MM.1S (cell line): ENCODE data around the gene PSMD11.

Experiments used
- DNase-seq: peaks from one replicate; pipeline ENCODE4 v3.0.0-alpha.2; 2015
- H2AFZ ChIP-seq: fragments of 300-600 bp; sonication (generic); 2 replicates; pipeline ENCODE4 v1.6.0; 2016; ENCODE audit warnings: antibody characterized with exemption, low read length
- H3F3A ChIP-seq: fragments of 300-600 bp; sonication (generic); 2 replicates; pipeline ENCODE4 v1.6.1; 2016; ENCODE audit warnings: mild to moderate bottlenecking, antibody characterized with exemption, low read length, moderate library complexity, mixed read lengths; ENCODE audit not compliant: insufficient read depth
- H3K27ac ChIP-seq: fragments of 300-600 bp; sonication (generic); 2 replicates; pipeline ENCODE4 v1.5.1; 2016; ENCODE audit warnings: mild to moderate bottlenecking, low read length
- H3K27me3 ChIP-seq: fragments of 300-600 bp; sonication (generic); replicated peaks from 2 replicates; pipeline ENCODE4 v1.6.0; 2016; ENCODE audit warnings: low read length; ENCODE audit not compliant: insufficient read depth
- H3K36me3 ChIP-seq: fragments of 300-600 bp; sonication (generic); replicated peaks from 2 replicates; pipeline ENCODE4 v1.6.1; 2016; ENCODE audit warnings: mild to moderate bottlenecking, low read length, mixed read lengths; ENCODE audit not compliant: insufficient read depth
- H3K4me1 ChIP-seq: fragments of 300-600 bp; sonication (generic); 2 replicates; pipeline ENCODE4 v1.6.1; 2016; ENCODE audit warnings: low read length, mixed read lengths
- H3K4me2 ChIP-seq: fragments of 300-600 bp; sonication (generic); 2 replicates; pipeline ENCODE4 v1.6.0; 2016; ENCODE audit warnings: low read depth, low read length
- H3K4me3 ChIP-seq: fragments of 300-600 bp; sonication (generic); 2 replicates; pipeline ENCODE4 v1.5.1; 2016; ENCODE audit warnings: low read length, mixed read lengths
- H3K79me2 ChIP-seq: fragments of 300-600 bp; sonication (generic); 2 replicates; pipeline ENCODE4 v1.6.1; 2016; ENCODE audit warnings: mixed run types, low read length, mixed read lengths
- H3K9ac ChIP-seq: fragments of 300-600 bp; sonication (generic); 2 replicates; pipeline ENCODE4 v1.6.1; 2016; ENCODE audit warnings: low read length, mixed read lengths
- H3K9me2 ChIP-seq: fragments of 300-600 bp; sonication (generic); replicated peaks from 2 replicates; pipeline ENCODE4 v1.6.1; 2016; ENCODE audit warnings: mild to moderate bottlenecking, low read length, mixed read lengths; ENCODE audit not compliant: insufficient read depth
- H3K9me3 ChIP-seq: fragments of 300-600 bp; sonication (generic); replicated peaks from 2 replicates; pipeline ENCODE4 v1.6.1; 2016; ENCODE audit warnings: mild to moderate bottlenecking, low read length, mixed read lengths; ENCODE audit not compliant: insufficient read depth
- H4K20me1 ChIP-seq: fragments of 300-600 bp; sonication (generic); 2 replicates; pipeline ENCODE4 v1.6.1; 2016; ENCODE audit warnings: mild to moderate bottlenecking, low read length, moderate library complexity, mixed read lengths; ENCODE audit not compliant: insufficient read depth
- EZH2 ChIP-seq: fragments of 300-600 bp; sonication (generic); optimal IDR thresholded peaks from 2 replicates; pipeline ENCODE3; 2017; ENCODE audit warnings: low read depth, mild to moderate bottlenecking, antibody characterized with exemption, low read length, mixed read lengths
- EZH2phosphoT487 ChIP-seq: fragments of 300-600 bp; sonication (generic); IDR thresholded peaks from 2 replicates; pipeline ENCODE4 v1.6.1; 2018; ENCODE audit warnings: antibody characterized with exemption, low read length
- TF ChIP-seq, protein P1 (sequence below): fragments of 300-600 bp; sonication (generic); IDR thresholded peaks from 2 replicates; pipeline ENCODE4 v1.5.1; 2016; ENCODE audit warnings: antibody characterized with exemption, low read length, mixed read lengths

The PSMD11 gene

DNA sequence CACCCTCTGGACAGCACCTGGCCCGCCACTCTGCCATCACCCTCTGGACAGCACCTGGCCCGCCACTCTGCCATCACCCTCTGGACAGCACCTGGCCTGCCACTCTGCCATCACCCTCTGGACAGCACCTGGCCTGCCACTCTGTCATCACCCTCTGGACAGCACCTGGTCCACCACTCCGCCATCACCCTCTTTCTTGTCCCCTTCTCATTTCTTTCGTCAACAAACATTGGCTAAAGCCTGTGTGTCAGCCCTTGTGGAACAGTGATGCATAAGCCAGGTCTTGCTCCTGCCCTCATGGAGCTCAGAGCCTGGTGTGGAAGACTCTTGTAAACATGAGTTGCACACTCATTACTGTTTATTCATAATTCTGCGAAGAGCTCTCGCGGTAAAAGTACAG, 73.7 kb downstream of the PSMD11 start:
- H3K4me1 ChIP-seq = peaks cover 6% of the 10 kb centered on the region
- H3K4me3 ChIP-seq = no peak overlapping the region

DNA sequence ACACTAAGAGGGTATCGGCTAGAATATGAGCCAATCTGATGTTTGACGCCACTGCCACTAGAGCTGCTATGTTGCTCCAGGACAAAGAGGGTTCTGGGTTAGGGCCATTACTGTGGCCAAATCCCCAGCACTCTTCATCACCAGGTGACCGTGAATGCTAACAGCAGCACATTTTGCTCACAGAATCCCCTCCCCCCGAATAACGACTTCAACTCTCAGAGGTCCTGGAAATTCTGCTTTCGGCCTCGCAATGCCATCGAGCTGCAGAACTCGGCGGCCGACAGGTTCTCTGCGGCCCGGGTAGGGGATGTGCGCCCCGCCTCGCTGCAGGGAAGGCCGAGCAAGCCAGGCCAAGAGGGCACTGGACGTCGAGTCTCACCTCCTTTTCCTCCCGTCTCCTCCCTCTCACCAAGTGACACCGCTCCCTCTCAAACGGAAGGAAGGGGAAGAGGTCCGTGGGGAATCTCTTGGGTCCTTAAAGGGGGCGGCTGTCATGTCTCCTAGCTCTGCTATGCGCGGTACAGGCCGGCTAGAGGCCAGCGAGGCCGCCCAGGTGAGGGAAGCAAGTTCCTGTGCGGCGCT, 74.4 kb downstream of the PSMD11 start:
- no peaks in the 10 kb centered on the region for H3K9me3 ChIP-seq
- H3K4me3 ChIP-seq = no peak overlapping the region
- no peak for DNase-seq
- H4K20me1 ChIP-seq = peaks cover 3% of the 10 kb centered on the region; the same call in 1 of the 2 replicates
- H2AFZ ChIP-seq = no peak overlapping the region
- TF ChIP-seq, protein P1, sequence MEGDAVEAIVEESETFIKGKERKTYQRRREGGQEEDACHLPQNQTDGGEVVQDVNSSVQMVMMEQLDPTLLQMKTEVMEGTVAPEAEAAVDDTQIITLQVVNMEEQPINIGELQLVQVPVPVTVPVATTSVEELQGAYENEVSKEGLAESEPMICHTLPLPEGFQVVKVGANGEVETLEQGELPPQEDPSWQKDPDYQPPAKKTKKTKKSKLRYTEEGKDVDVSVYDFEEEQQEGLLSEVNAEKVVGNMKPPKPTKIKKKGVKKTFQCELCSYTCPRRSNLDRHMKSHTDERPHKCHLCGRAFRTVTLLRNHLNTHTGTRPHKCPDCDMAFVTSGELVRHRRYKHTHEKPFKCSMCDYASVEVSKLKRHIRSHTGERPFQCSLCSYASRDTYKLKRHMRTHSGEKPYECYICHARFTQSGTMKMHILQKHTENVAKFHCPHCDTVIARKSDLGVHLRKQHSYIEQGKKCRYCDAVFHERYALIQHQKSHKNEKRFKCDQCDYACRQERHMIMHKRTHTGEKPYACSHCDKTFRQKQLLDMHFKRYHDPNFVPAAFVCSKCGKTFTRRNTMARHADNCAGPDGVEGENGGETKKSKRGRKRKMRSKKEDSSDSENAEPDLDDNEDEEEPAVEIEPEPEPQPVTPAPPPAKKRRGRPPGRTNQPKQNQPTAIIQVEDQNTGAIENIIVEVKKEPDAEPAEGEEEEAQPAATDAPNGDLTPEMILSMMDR = no peak
- TF ChIP-seq EZH2phosphoT487 (no peak), EZH2 (no peak)
- no peak overlapping the region for H3K4me2 ChIP-seq
- H3K27ac ChIP-seq = no peak overlapping the region
- H3K27me3 ChIP-seq = no peaks in the 10 kb centered on the region
- no peaks in the 10 kb centered on the region for H3K9me2 ChIP-seq
- no peak overlapping the region for H3K9ac ChIP-seq
- peaks cover 3% of the 10 kb centered on the region; the same call in 1 of the 2 replicates for H3K79me2 ChIP-seq
- peaks cover 8% of the 10 kb centered on the region for H3F3A ChIP-seq
- H3K4me1 ChIP-seq = peaks cover 12% of the 10 kb centered on the region
- no peaks in the 10 kb centered on the region for H3K36me3 ChIP-seq

More for the DNA sequence above, 73.7 kb downstream of the PSMD11 start:
- H2AFZ ChIP-seq = no peak overlapping the region
- no peak overlapping the region for H3K4me2 ChIP-seq
- DNase-seq = no peak
- H3K27me3 ChIP-seq = no peaks in the 10 kb centered on the region
- H4K20me1 ChIP-seq = 0 out of 2 replicates have a peak, but pooled peaks cover 2% of the 10 kb centered on the region
- TF ChIP-seq EZH2 (no peak), EZH2phosphoT487 (no peak)
- TF ChIP-seq, protein P1 = no peak
- no peaks in the 10 kb centered on the region for H3K9me3 ChIP-seq
- H3K9ac ChIP-seq = no peak overlapping the region
- peaks cover 3% of the 10 kb centered on the region; the same call in 1 of the 2 replicates for H3K79me2 ChIP-seq
- H3F3A ChIP-seq = peaks cover 1% of the 10 kb centered on the region; the same call in 1 of the 2 replicates
- H3K36me3 ChIP-seq = no peaks in the 10 kb centered on the region
- H3K9me2 ChIP-seq = no peaks in the 10 kb centered on the region
- no peak overlapping the region for H3K27ac ChIP-seq

DNA sequence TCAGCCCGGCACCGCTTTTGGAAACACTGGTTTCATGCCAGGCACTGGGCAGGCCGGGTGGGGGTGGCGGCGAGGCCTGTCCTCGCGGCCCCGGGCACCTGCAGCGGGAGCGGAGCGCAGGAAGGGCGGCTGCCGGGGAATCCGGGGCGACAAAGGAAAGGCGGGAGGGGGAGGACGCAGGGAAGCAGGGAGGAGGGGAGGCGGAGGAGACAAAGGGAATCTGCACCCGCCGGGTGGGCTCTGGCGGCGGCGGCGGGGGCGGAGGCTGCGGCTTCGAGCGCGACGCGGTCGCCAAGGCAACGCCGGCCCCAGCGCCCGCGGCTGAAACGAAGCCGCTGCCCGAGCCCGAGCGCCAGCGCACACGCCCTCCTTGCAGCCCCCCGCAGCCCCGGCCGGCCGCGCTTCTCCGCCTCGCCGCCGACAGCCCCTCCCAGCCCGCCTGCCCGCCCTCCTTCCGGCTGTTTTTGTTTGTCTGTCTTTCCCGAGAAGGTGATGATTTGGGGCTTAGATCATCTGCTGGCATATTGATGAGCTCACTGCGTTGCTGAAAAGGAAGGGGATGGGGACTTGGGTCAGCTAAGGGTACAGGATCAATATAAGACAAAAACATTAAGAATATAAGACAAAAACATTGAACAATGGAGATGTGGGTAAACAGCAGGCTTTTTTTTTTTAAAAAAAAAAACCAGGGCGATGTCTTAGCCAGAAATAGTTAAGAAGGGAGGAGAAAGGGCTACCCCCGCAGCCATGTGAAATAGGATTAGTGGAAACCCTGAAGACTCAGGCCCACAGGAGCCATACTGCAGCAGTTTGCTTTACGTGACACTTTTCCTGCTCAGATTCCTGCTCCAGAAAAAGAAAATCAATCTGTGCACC, 75.2 kb downstream of the PSMD11 start:
- TF ChIP-seq EZH2phosphoT487 (no peak), EZH2 (no peak)
- TF ChIP-seq, protein P1 = no peak
- H3K27ac ChIP-seq = no peak overlapping the region
- peaks cover 15% of the 10 kb centered on the region for H3F3A ChIP-seq
- peaks cover 3% of the 10 kb centered on the region; the same call in 1 of the 2 replicates for H3K79me2 ChIP-seq
- no peaks in the 10 kb centered on the region for H3K36me3 ChIP-seq
- no peak for DNase-seq
- no peaks in the 10 kb centered on the region for H3K27me3 ChIP-seq
- H4K20me1 ChIP-seq = peaks cover 3% of the 10 kb centered on the region; the same call in 1 of the 2 replicates
- no peak overlapping the region for H3K4me2 ChIP-seq
- H3K4me3 ChIP-seq = no peak overlapping the region
- no peaks in the 10 kb centered on the region for H3K9me3 ChIP-seq
- no peak overlapping the region for H2AFZ ChIP-seq
- no peaks in the 10 kb centered on the region for H3K9me2 ChIP-seq
- H3K9ac ChIP-seq = no peak overlapping the region
- H3K4me1 ChIP-seq = peaks cover 18% of the 10 kb centered on the region
